Ascending aorta (tissue), 2 donors: ENCODE results near the gene ELK4. TPM values are rescaled to one million over a fixed set of nuclear protein-coding genes. Genes with fewer than 3 reads are reported as not detected.
A peak's percentile ranks its signal among the peaks of the same experiment; 100 is the strongest.

ENCODE experiments used
- DNase-seq, 2 donors: peaks; one replicate each; pipeline ENCODE4 v3.0.0-alpha.2; 2019; ENCODE audit warnings: low spot score in 2 of 2
- H3K27ac ChIP-seq, 2 donors: fragments of 200-600 bp; sonication (generic); one replicate each; pipeline ENCODE4 v1.5.1; 2016 to 2017; ENCODE audit warnings: mild to moderate bottlenecking in 1 of 2
- H3K27me3 ChIP-seq: fragments of 200-600 bp; sonication (generic); one replicate; pipeline ENCODE4 v1.5.1; 2017
- H3K36me3 ChIP-seq, 2 donors: fragments of 200-600 bp; sonication (generic); one replicate each; pipeline ENCODE4 v1.5.1; 2016
- H3K4me1 ChIP-seq, 2 donors: fragments of 200-600 bp; sonication (generic); one replicate each; pipeline ENCODE4 v1.5.1; 2016 to 2017; ENCODE audit warnings: mild to moderate bottlenecking in 1 of 2
- H3K4me3 ChIP-seq, 2 donors: fragments of 200-600 bp; sonication (generic); one replicate each; pipeline ENCODE4 v1.5.1; 2016 to 2017; ENCODE audit warnings: mild to moderate bottlenecking in 1 of 2
- H3K9me3 ChIP-seq, 2 donors: fragments of 200-600 bp; sonication (generic); one replicate each; pipeline ENCODE4 v1.5.1; 2016
- intact Hi-C: fragments of 100-400 bp; cut with DNase I; formaldehyde crosslinking; loops from one replicate; pipeline ENCODE4 v1.15.1; 2023
- total RNA-seq: library from RNA; depleted of rRNA; stranded (reverse); fragments of >200 nt; gene quantifications from one replicate; pipeline ENCODE4 v1.1.0, GENCODE V29; 2016
- TF ChIP-seq, protein P1 (sequence below), 3 experiments: fragments of 200-600 bp in 2 of 3; fragments of 450-650 bp in 1 of 3; sonication (generic) in 2 of 3; IDR thresholded peaks; one replicate each; pipeline ENCODE4 v1.5.1; 2016 to 2019; ENCODE audit warnings: antibody characterized with exemption in 3 of 3, mild to moderate bottlenecking in 1 of 3, moderate library complexity in 1 of 3

ELK4 gene, protein sequence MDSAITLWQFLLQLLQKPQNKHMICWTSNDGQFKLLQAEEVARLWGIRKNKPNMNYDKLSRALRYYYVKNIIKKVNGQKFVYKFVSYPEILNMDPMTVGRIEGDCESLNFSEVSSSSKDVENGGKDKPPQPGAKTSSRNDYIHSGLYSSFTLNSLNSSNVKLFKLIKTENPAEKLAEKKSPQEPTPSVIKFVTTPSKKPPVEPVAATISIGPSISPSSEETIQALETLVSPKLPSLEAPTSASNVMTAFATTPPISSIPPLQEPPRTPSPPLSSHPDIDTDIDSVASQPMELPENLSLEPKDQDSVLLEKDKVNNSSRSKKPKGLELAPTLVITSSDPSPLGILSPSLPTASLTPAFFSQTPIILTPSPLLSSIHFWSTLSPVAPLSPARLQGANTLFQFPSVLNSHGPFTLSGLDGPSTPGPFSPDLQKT
- 23.7 TPM for total RNA-seq

- Histone ChIP-seq H3K4me1 (peaks cover 0 to 23% of the 10 kb centered on the region in 2 donors), H3K36me3 (no peaks in the 10 kb centered on the region), H3K9me3 (no peaks in the 10 kb centered on the region), H3K4me3 (peak within 1 kb of the TSS; percentile 79 to 90), H3K27me3 (no peaks in the 10 kb centered on the region), H3K27ac (peak within 1 kb of the TSS; percentile 97 to 98)
- TF ChIP-seq, protein P1, sequence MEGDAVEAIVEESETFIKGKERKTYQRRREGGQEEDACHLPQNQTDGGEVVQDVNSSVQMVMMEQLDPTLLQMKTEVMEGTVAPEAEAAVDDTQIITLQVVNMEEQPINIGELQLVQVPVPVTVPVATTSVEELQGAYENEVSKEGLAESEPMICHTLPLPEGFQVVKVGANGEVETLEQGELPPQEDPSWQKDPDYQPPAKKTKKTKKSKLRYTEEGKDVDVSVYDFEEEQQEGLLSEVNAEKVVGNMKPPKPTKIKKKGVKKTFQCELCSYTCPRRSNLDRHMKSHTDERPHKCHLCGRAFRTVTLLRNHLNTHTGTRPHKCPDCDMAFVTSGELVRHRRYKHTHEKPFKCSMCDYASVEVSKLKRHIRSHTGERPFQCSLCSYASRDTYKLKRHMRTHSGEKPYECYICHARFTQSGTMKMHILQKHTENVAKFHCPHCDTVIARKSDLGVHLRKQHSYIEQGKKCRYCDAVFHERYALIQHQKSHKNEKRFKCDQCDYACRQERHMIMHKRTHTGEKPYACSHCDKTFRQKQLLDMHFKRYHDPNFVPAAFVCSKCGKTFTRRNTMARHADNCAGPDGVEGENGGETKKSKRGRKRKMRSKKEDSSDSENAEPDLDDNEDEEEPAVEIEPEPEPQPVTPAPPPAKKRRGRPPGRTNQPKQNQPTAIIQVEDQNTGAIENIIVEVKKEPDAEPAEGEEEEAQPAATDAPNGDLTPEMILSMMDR (IDR thresholded peaks at IDR 0.05), result peak; percentile 72 to 91 (median 77)
- intact Hi-C loops, result loop anchor here (1.0 to 10.0 kb wide), 6 partner anchors 33 to 283 kb away; partner anchors contain the start of genes SLC41A1 and SLC45A3
- DNase-seq, result peak; percentile 90 to 99
These were observed at the start of gene ELK4 for GRCh38 chr1:205631768-205632668. ELK4 (minus strand) TSS chr1:205632011; CDS start chr1:205623882, 8,129 bp downstream.

- no peaks in the 10 kb centered on the region for H3K36me3 ChIP-seq
- no peak overlapping the region for H3K4me3 ChIP-seq
- intact Hi-C loops, result loop anchor here (2.0 kb wide), 1 partner anchor 49 kb away; the partner anchor contains the start of gene ELK4
- no peaks in the 10 kb centered on the region for H3K27me3 ChIP-seq
- peak overlapping the region; percentile 78 to 88 for H3K27ac ChIP-seq
- H3K4me1 ChIP-seq, result peaks cover 0 to 21% of the 10 kb centered on the region in 2 donors
- TF ChIP-seq, protein P1 (IDR thresholded peaks at IDR 0.05), result no peak
- no peaks in the 10 kb centered on the region for H3K9me3 ChIP-seq
- no peak for DNase-seq
These were observed 49.6 kb upstream of the ELK4 start for GRCh38 chr1:205681364-205681763.

- no peak for DNase-seq
- Histone ChIP-seq H3K9me3 (no peaks in the 10 kb centered on the region), H3K4me1 (peaks cover 0 to 21% of the 10 kb centered on the region in 2 donors), H3K27ac (peak within 1 kb of the TSS; percentile 78 to 88), H3K4me3 (peak within 1 kb of the TSS; percentile 76 to 86), H3K36me3 (no peaks in the 10 kb centered on the region), H3K27me3 (no peaks in the 10 kb centered on the region)
- intact Hi-C loops, result loop anchor here (2.0 kb wide), 1 partner anchor 47 kb away; the partner anchor contains the start of gene ELK4
- TF ChIP-seq, protein P1 (IDR thresholded peaks at IDR 0.05), result no peak
These were observed 48.5 kb upstream of the ELK4 start, which contains the start of gene SLC45A3 for GRCh38 chr1:205680073-205680851. SLC45A3 (minus strand) TSS chr1:205680509; CDS start chr1:205664656, 15,853 bp downstream.

GRCh38 chr1:205678286-205679111, 46.7 kb upstream of the ELK4 start:
- H3K4me1 ChIP-seq, result peaks cover 0 to 21% of the 10 kb centered on the region in 2 donors
- no peaks in the 10 kb centered on the region for H3K27me3 ChIP-seq
- DNase-seq, result no peak
- H3K9me3 ChIP-seq, result no peaks in the 10 kb centered on the region
- TF ChIP-seq, protein P1 (IDR thresholded peaks at IDR 0.05), result no peak
- peak overlapping the region; percentile 76 to 86 for H3K4me3 ChIP-seq
- peak overlapping the region; percentile 78 to 88 for H3K27ac ChIP-seq
- no peaks in the 10 kb centered on the region for H3K36me3 ChIP-seq
- intact Hi-C loops, result loop anchor here (5.0 kb wide), 1 partner anchor 34 kb away; no protein-coding TSS in a partner anchor
